ENCODE results near the gene AEBP2. TPM values are rescaled to one million over a fixed set of nuclear protein-coding genes. Genes with fewer than 3 reads are reported as not detected.

AEBP2 gene
- total and polyA plus RNA-seq, 8 donors: 28.2 to 58.6 (median 54.2) TPM

GRCh38 chr12:19528750-19529149, 89.5 kb downstream of the AEBP2 start:
- H3K27me3 ChIP-seq: no peaks in the 10 kb centered on the region

GRCh38 chr12:19529951-19530636, 90.8 kb downstream of the AEBP2 start:
- no peak for ATAC-seq
- no peaks in the 10 kb centered on the region for H3K27me3 ChIP-seq
- H3K27ac ChIP-seq: no peak overlapping the region
- TF ChIP-seq, protein P1, sequence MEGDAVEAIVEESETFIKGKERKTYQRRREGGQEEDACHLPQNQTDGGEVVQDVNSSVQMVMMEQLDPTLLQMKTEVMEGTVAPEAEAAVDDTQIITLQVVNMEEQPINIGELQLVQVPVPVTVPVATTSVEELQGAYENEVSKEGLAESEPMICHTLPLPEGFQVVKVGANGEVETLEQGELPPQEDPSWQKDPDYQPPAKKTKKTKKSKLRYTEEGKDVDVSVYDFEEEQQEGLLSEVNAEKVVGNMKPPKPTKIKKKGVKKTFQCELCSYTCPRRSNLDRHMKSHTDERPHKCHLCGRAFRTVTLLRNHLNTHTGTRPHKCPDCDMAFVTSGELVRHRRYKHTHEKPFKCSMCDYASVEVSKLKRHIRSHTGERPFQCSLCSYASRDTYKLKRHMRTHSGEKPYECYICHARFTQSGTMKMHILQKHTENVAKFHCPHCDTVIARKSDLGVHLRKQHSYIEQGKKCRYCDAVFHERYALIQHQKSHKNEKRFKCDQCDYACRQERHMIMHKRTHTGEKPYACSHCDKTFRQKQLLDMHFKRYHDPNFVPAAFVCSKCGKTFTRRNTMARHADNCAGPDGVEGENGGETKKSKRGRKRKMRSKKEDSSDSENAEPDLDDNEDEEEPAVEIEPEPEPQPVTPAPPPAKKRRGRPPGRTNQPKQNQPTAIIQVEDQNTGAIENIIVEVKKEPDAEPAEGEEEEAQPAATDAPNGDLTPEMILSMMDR (IDR thresholded peaks at IDR 0.05): no peak
- no peaks in the 10 kb centered on the region for H3K9me3 ChIP-seq
- peaks cover 0 to 4% of the 10 kb centered on the region in 2 donors for H3K4me1 ChIP-seq
- no peaks in the 10 kb centered on the region for H3K36me3 ChIP-seq
- H3K4me3 ChIP-seq: no peak overlapping the region
- intact Hi-C loops (cut with DNase I): no loop called here
- no peak for DNase-seq

More at GRCh38 chr12:19528750-19529149, 89.5 kb downstream of the AEBP2 start:
- TF ChIP-seq, protein P1 (IDR thresholded peaks at IDR 0.05): no peak
- H3K4me1 ChIP-seq: peaks cover 0 to 4% of the 10 kb centered on the region in 2 donors
- intact Hi-C loops (cut with DNase I): no loop called here
- no peak overlapping the region for H3K4me3 ChIP-seq
- no peaks in the 10 kb centered on the region for H3K9me3 ChIP-seq
- no peak overlapping the region for H3K27ac ChIP-seq
- H3K36me3 ChIP-seq: no peaks in the 10 kb centered on the region
- peak; percentile 81 for ATAC-seq
- DNase-seq: no peak

DNA sequence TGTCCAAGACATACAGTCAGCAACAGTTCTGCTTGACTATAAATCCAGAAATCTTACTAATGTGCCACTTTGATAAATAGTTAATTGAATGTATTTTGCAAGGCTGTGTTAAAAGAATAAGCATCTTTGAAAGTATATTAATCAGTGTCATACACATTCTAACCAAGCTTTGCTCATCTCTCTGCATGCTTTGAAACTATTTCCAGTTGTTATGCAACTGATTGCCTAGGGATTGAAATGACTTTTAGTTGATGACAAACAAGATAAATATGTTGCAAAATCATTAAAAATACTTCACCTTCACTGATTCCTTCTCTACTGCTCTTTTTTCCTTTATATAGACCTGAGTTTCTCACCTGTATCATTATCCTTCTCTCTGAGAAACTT, 91.3 kb downstream of the AEBP2 start:
- peaks cover 0 to 2% of the 10 kb centered on the region in 2 donors for H3K9me3 ChIP-seq
- H3K4me1 ChIP-seq: peaks cover 0 to 4% of the 10 kb centered on the region in 2 donors
- no peak for DNase-seq
- no peak overlapping the region for H3K4me3 ChIP-seq
- no peak for ATAC-seq
- TF ChIP-seq, protein P1 (IDR thresholded peaks at IDR 0.05): no peak
- intact Hi-C loops (cut with DNase I): no loop called here
- no peaks in the 10 kb centered on the region for H3K27me3 ChIP-seq
- H3K36me3 ChIP-seq: no peaks in the 10 kb centered on the region
- no peak overlapping the region for H3K27ac ChIP-seq

DNA sequence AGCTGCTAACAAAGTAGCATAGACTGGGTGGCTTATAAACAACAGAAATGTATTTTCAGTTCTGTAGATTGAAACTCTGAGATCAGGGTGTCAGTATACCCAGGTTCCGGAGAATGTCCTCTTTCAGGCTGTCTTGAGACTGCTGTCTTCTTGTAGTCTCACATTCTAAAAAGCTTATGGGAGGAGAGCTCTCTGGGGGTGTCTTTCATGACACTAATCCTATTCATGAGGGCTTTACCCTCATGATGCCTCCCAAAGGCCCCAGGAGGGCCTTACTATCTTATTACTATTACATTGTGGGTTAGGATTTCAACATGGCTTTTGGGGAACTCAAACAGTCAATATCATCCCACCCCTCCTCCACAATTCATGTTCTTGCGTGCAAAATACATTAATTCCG, 94.3 kb downstream of the AEBP2 start:
- Histone ChIP-seq H3K9me3 (peaks cover 0 to 11% of the 10 kb centered on the region in 2 donors), H3K36me3 (no peaks in the 10 kb centered on the region), H3K4me3 (no peak overlapping the region), H3K27me3 (no peaks in the 10 kb centered on the region), H3K27ac (no peak overlapping the region), H3K4me1 (no peaks in the 10 kb centered on the region)
- no peak for DNase-seq
- intact Hi-C loops (cut with DNase I): no loop called here
- TF ChIP-seq, protein P1 (IDR thresholded peaks at IDR 0.05): no peak
- ATAC-seq: no peak

DNA sequence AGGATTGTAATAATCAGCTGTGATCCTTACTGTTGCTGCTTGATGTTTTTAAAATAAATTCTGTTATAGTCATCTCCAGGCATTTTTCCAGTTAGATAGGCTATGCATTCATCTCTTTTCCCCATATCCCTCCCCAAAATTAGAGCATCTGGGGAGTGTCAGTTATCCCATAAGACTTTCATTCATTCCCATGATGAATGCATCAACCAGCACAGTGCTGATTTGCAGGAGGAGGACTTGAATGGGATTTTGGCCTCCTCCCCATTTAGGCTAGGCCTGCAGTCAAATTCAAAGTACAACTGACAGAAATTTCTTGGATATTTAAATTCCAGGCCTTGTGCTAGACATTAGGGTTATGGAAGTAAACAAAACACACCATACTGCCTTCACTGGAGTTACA, 99.8 kb downstream of the AEBP2 start:
- DNase-seq (no peak), ATAC-seq (no peak)
- Histone ChIP-seq H3K9me3 (peaks cover 0 to 11% of the 10 kb centered on the region in 2 donors), H3K36me3 (no peaks in the 10 kb centered on the region), H3K4me3 (no peak overlapping the region), H3K4me1 (no peaks in the 10 kb centered on the region), H3K27me3 (no peaks in the 10 kb centered on the region), H3K27ac (no peak overlapping the region)
- intact Hi-C loops (cut with DNase I): no loop called here
- TF ChIP-seq, protein P1 (IDR thresholded peaks at IDR 0.05): no peak

All from left lung (tissue), 10 donors.